Mesenchymal stem cell (in vitro differentiated cells and primary cell): ENCODE results near the gene MRFAP1L1.

Experiments used
- DNase-seq: peaks from one replicate; pipeline ENCODE4 v3.0.0-alpha.2; 2013
- H2AFZ ChIP-seq: one replicate; pipeline ENCODE4 v1.6.1; 2013; ENCODE audit warnings: low read depth, mild to moderate bottlenecking, control low read depth, inconsistent platforms, low read length, moderate library complexity
- H2AK5ac ChIP-seq: 2 replicates; pipeline ENCODE4 v1.6.1; 2013; ENCODE audit warnings: low read length, moderate library complexity, mild to moderate bottlenecking, inconsistent platforms; ENCODE audit not compliant: severe bottlenecking
- H2BK120ac ChIP-seq: one replicate; pipeline ENCODE4 v1.6.1; 2013; ENCODE audit warnings: low read depth, mild to moderate bottlenecking, inconsistent platforms, low read length, moderate library complexity
- H2BK12ac ChIP-seq, 2 experiments: one replicate each; pipeline ENCODE4 v1.6.1; 2013; ENCODE audit warnings: inconsistent platforms in 2 of 2, low read length in 2 of 2, mild to moderate bottlenecking in 2 of 2, moderate library complexity in 2 of 2, control low read depth in 1 of 2
- H2BK15ac ChIP-seq: one replicate; pipeline ENCODE4 v1.6.1; 2013; ENCODE audit warnings: mild to moderate bottlenecking, low read depth, inconsistent platforms; ENCODE audit not compliant: poor library complexity, severe bottlenecking
- H2BK5ac ChIP-seq: 2 replicates; pipeline ENCODE4 v1.6.1; 2013; ENCODE audit warnings: low read depth, mild to moderate bottlenecking, low read length, control low read depth, inconsistent platforms; ENCODE audit not compliant: poor library complexity, severe bottlenecking
- H3K14ac ChIP-seq, 2 experiments: one replicate each; pipeline ENCODE4 v1.6.1; 2013; ENCODE audit warnings: inconsistent platforms in 2 of 2, low read length in 2 of 2, control low read depth in 1 of 2, mild to moderate bottlenecking in 1 of 2, moderate library complexity in 1 of 2
- H3K18ac ChIP-seq, 2 experiments: one replicate each; pipeline ENCODE4 v1.6.1; 2013; ENCODE audit warnings: inconsistent platforms in 2 of 2, low read length in 2 of 2, control low read depth in 1 of 2, low read depth in 1 of 2, mild to moderate bottlenecking in 1 of 2
- H3K23ac ChIP-seq, 2 experiments: one replicate each; pipeline ENCODE4 v1.6.1; 2013; ENCODE audit warnings: inconsistent platforms in 2 of 2, low read length in 2 of 2, mild to moderate bottlenecking in 2 of 2, moderate library complexity in 2 of 2, control low read depth in 1 of 2
- H3K27ac ChIP-seq: 2 replicates; pipeline ENCODE4 v1.5.1; 2013; ENCODE audit warnings: mild to moderate bottlenecking, moderate library complexity, low read length, control low read depth, inconsistent platforms; ENCODE audit not compliant: poor library complexity, severe bottlenecking
- H3K27me3 ChIP-seq, 2 experiments: 2 replicates each; pipeline versions ENCODE4 v1.6.1 to v1.7.0; 2013; ENCODE audit warnings: low read length in 2 of 2, mild to moderate bottlenecking in 2 of 2, moderate library complexity in 2 of 2, control low read depth in 1 of 2, inconsistent platforms in 1 of 2; ENCODE audit not compliant: control insufficient read depth in 1 of 2, insufficient read depth in 1 of 2
- H3K36me3 ChIP-seq, 2 experiments: 2 replicates each; pipeline versions ENCODE4 v1.6.1 to v1.7.0; 2013; ENCODE audit warnings: low read length in 2 of 2, control low read depth in 1 of 2, inconsistent platforms in 1 of 2, low read depth in 1 of 2, mild to moderate bottlenecking in 1 of 2; ENCODE audit not compliant: insufficient read depth in 2 of 2, control insufficient read depth in 1 of 2
- H3K4ac ChIP-seq, 2 experiments: one replicate each; pipeline ENCODE4 v1.6.1; 2013; ENCODE audit warnings: inconsistent platforms in 2 of 2, low read length in 2 of 2, mild to moderate bottlenecking in 2 of 2, moderate library complexity in 2 of 2, control low read depth in 1 of 2, low read depth in 1 of 2
- H3K4me1 ChIP-seq: 2 replicates; pipeline ENCODE4 v1.6.1; 2013; ENCODE audit warnings: low read depth, low read length, control low read depth; ENCODE audit not compliant: control insufficient read depth, insufficient read depth
- H3K4me2 ChIP-seq: 2 replicates; pipeline ENCODE4 v1.6.1; 2013; ENCODE audit warnings: low read length, mild to moderate bottlenecking, inconsistent platforms; ENCODE audit not compliant: poor library complexity, severe bottlenecking
- H3K4me3 ChIP-seq, 2 experiments: 2 replicates each; pipeline versions ENCODE4 v1.5.1 to v1.7.0; 2013; ENCODE audit warnings: low read length in 2 of 2, mild to moderate bottlenecking in 2 of 2, control low read depth in 1 of 2, low read depth in 1 of 2; ENCODE audit not compliant: insufficient read depth in 1 of 2
- H3K79me1 ChIP-seq: replicated peaks from 2 replicates; pipeline ENCODE4 v1.6.1; 2013; ENCODE audit warnings: mild to moderate bottlenecking, control low read depth, low read length, inconsistent platforms; ENCODE audit not compliant: poor library complexity, severe bottlenecking
- H3K9ac ChIP-seq: 2 replicates; pipeline ENCODE4 v1.7.0; 2013; ENCODE audit warnings: mild to moderate bottlenecking, low read length, moderate library complexity
- H3K9me3 ChIP-seq: 2 replicates; pipeline ENCODE4 v1.7.0; 2013; ENCODE audit warnings: mild to moderate bottlenecking, low read length; ENCODE audit not compliant: control insufficient read depth
- H4K8ac ChIP-seq: one replicate; pipeline ENCODE4 v1.6.1; 2013; ENCODE audit warnings: inconsistent platforms, mild to moderate bottlenecking, low read length, moderate library complexity
- H4K91ac ChIP-seq: one replicate; pipeline ENCODE4 v1.6.1; 2013; ENCODE audit warnings: mild to moderate bottlenecking, low read length, inconsistent platforms
- WGBS: methylation state at CpG from one replicate; pipeline ENCODE4 v1.1.7; 2013; ENCODE audit warnings: mixed read lengths; 5-methylcytosine and 5-hydroxymethylcytosine counted together

Gene MRFAP1L1

GRCh38 chr4:6688879-6689505 lies 20.7 kb downstream of the MRFAP1L1 start:
- 14% methylated on average over 23 of the region's 23 CpGs for WGBS
- peak overlapping the region; percentile 88 for H4K8ac ChIP-seq

GRCh38 chr4:6687947-6688878 lies 21.5 kb downstream of the MRFAP1L1 start:
- Histone ChIP-seq H3K4ac (peak overlapping the region; percentile 75 to 94), H4K91ac (peak overlapping the region; percentile 97), H3K27ac (peak overlapping the region; percentile 80), H2BK5ac (peak overlapping the region; percentile 76), H3K36me3 (no peaks in the 10 kb centered on the region), H2AFZ (peak overlapping the region; percentile 29), H3K4me2 (no peak overlapping the region), H3K4me1 (peaks cover 28% of the 10 kb centered on the region), H2AK5ac (peak overlapping the region; percentile 33), H2BK120ac (peak overlapping the region; percentile 75), H3K4me3 (peak overlapping the region in 1 of 2 experiments; percentile 50), H3K9me3 (no peaks in the 10 kb centered on the region), H3K14ac (peak overlapping the region in 1 of 2 experiments; percentile 26), H3K23ac (peak overlapping the region in 1 of 2 experiments; percentile 73), H3K18ac (peak overlapping the region; percentile 71 to 92), H3K27me3 (peaks cover 0 to 3% of the 10 kb centered on the region in 2 experiments), H2BK12ac (peak overlapping the region; percentile 57 to 96), H2BK15ac (peak overlapping the region; percentile 91), H4K8ac (peak overlapping the region; percentile 88), H3K9ac (peak overlapping the region; percentile 65), H3K79me1 (peaks cover 6% of the 10 kb centered on the region)
- DNase-seq = no peak
- 86% methylated on average over 24 of the region's 24 CpGs for WGBS

More at GRCh38 chr4:6688879-6689505, 20.7 kb downstream of the MRFAP1L1 start:
- Histone ChIP-seq H3K18ac (peak overlapping the region; percentile 14 to 92), H2AFZ (peak overlapping the region; percentile 39), H3K4me3 (peak overlapping the region in 1 of 2 experiments; percentile 50), H3K4me1 (peaks cover 30% of the 10 kb centered on the region), H3K4ac (peak overlapping the region; percentile 75 to 94), H3K9me3 (no peaks in the 10 kb centered on the region), H3K4me2 (peak overlapping the region; percentile 47), H2BK5ac (peak overlapping the region; percentile 76), H3K79me1 (peaks cover 9% of the 10 kb centered on the region), H3K9ac (peak overlapping the region; percentile 65), H2BK12ac (peak overlapping the region; percentile 19 to 54), H4K91ac (peak overlapping the region; percentile 70), H3K36me3 (no peaks in the 10 kb centered on the region), H3K14ac (no peak overlapping the region), H3K23ac (no peak overlapping the region), H3K27me3 (peaks cover 0 to 3% of the 10 kb centered on the region in 2 experiments), H3K27ac (peak overlapping the region; percentile 80), H2BK120ac (peak overlapping the region; percentile 75), H2AK5ac (peak overlapping the region; percentile 78), H2BK15ac (peak overlapping the region; percentile 91)
- DNase-seq = peak; percentile 97

GRCh38 chr4:6686104-6686787 lies 23.4 kb downstream of the MRFAP1L1 start:
- no peaks in the 10 kb centered on the region for H3K9me3 ChIP-seq
- no peak overlapping the region for H2AFZ ChIP-seq
- no peak overlapping the region for H3K4ac ChIP-seq
- no peak overlapping the region for H2BK120ac ChIP-seq
- peaks cover 0 to 3% of the 10 kb centered on the region in 2 experiments for H3K27me3 ChIP-seq
- peaks cover 33% of the 10 kb centered on the region for H3K4me1 ChIP-seq
- H4K8ac ChIP-seq = no peak overlapping the region
- no peak overlapping the region for H3K9ac ChIP-seq
- no peak overlapping the region for H3K14ac ChIP-seq
- no peak overlapping the region for H3K18ac ChIP-seq
- peaks cover 0 to under 1% of the 10 kb centered on the region in 2 experiments for H3K36me3 ChIP-seq
- no peak overlapping the region for H2AK5ac ChIP-seq
- no peak for DNase-seq
- no peak overlapping the region for H3K27ac ChIP-seq
- no peak overlapping the region for H2BK5ac ChIP-seq
- H3K4me2 ChIP-seq = no peak overlapping the region
- H2BK12ac ChIP-seq = no peak overlapping the region
- H4K91ac ChIP-seq = no peak overlapping the region
- peaks cover 5% of the 10 kb centered on the region for H3K79me1 ChIP-seq
- H3K4me3 ChIP-seq = no peak overlapping the region
- H3K23ac ChIP-seq = no peak overlapping the region
- WGBS = 73% methylated on average over 4 of the region's 4 CpGs
- no peak overlapping the region for H2BK15ac ChIP-seq
